Measurements from ENCODE around the gene ZBTB32. TPM values are rescaled to one million over a fixed set of nuclear protein-coding genes. Genes with fewer than 3 reads are reported as not detected.

ZBTB32 gene
- polyA plus RNA-seq, 5 donors = 0.29 to 0.85 (median 0.57) TPM

DNA sequence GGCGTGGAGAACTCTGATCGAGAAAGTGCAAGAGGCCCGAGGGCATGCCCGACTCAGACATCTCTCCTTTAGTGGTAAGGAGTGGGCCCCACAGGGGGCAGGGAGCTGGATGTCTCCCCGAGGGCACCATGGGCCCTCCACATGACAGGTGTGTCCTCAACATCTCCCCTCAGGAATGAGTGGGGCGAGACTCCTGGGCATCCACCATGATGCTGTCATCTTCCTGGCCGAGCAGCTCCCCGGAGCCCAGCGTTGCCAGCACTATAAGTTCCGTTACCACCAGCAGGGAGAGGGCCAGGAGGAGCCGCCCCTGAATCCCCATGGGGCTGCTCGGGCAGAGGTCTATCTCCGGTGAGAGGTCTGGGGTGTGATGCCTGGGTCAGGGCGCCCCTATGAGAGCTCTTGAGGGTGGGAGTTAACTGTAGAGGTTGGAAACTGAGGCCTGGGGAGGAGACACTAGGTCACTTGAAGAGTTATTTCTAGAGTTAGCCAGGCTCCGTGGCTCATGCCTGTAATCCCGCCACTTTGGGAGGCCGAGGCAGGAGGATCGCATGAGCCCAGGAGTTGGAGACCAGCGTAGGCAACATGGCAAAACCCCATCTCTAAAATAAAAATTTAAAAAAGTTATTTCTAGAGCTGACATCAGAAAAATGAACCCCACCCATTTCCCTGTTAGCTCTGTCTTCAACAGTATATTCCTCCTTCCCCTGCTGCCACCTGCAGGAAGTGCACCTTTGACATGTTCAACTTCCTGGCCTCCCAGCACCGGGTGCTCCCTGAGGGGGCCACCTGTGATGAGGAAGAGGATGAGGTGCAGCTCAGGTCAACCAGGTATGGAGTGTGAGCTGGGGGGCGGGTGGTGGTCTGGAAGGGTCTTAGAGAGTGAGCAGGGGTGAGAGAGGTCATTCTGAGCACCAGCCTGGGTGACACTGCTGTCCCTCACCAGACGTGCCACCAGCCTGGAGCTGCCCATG, 32.8 kb downstream of the ZBTB32 start:
- DNase-seq = no peak

DNA sequence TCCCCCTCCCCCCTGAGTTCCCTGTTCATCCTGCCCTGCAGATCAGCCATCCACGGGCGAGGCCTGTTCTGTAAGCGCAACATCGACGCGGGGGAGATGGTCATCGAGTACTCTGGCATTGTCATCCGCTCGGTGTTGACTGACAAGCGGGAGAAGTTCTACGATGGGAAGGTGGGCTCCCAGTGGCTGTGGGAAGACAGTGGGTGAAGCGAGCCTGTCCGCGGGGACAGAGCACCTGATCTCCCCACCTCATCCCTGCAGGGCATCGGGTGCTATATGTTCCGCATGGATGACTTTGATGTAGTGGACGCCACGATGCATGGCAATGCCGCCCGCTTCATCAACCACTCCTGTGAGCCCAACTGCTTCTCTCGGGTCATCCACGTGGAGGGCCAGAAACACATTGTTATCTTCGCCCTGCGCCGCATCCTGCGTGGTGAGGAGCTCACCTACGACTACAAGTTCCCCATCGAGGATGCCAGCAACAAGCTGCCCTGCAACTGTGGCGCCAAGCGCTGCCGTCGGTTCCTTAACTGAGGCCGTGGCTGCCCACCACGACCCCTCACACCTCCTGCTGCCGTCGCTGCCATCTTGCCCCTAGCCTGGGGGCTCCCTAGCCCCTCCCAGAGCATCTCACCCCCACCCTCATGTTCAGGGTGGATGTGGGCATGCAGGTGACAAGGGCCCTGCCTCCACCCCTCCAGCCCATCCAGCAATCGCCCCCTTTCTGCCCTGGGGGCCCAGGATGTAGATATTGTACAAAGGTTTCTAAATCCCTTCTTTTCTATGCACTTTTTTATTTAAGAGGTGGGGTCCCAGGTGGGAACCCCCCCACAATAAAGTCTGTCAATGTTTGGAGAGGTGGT, 33.9 kb downstream of the ZBTB32 start:
- no peak for DNase-seq

DNA sequence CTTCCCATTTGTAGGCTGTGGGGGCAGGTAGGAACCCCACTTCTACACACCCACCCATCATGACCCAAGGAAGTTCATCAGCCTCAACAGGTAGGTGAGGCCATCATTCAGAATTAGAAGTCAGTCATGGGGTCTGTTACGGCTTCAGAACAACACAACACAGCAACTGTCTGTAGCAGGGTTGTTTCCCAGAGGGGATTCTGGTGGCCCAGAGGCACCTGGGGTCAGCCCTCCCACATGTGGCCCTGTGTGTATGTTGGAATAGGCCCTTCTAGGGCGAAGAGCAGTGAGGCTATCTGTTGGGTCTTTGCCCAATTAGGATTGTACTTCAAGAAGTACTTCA, 34.5 kb downstream of the ZBTB32 start:
- no peak for DNase-seq

- DNase-seq = no peak
Observed at GRCh38 chr19:35739275-35740107, 35.1 kb downstream of the ZBTB32 start.

GRCh38 chr19:35740108-35740422, 35.7 kb downstream of the ZBTB32 start:
- DNase-seq = no peak

GRCh38 chr19:35740423-35741202, 36.3 kb downstream of the ZBTB32 start:
- peak; percentile 96 to 97 for DNase-seq

DNA sequence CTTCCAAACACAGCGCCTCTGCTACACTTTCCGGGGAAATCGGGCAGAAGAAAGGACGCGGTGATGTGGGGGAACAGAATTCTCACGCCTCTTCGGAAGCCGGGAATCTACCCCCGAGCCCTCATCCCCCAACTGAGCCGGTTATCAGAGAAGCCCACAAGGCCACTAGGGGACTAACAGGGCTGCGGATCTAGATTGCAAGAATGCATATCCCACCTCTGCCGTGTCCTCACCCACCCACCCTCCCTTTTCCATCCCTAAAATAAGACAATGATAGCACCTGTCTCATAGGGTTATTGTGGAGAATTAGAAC, 36.8 kb downstream of the ZBTB32 start:
- DNase-seq = no peak

DNA sequence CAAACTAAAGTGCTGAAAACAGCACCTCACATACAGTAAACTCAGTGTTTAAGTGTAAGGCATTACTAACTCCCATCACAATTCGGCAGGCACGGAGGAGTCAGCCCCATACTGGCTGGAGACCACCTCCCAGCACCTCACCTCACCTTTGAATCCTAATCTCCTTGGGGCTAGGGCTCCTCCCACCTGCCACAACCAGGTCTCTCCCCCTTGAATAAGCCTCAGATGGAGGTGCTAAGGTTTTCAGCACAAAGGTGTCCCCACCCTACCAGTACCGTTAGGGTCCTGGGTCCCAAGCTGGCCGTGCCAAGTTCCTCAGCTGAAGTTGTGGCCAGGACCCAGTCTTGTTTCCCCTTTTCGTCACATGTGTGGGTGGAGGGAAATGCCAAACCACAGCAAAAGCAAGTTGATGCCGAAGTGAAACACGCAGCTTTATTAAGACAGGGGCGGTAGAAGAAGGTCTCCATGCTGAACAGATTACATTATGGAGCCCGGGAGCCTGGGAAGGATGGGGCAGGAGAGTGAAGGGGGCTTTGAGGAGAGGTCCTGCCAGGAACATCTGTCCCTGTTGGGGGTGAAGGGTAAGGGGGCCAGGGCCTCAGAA, 37.9 kb downstream of the ZBTB32 start, which contains the start of gene IGFLR1:
IGFLR1 (minus strand) TSS at position 332 of the 604 bp plus-strand sequence. CDS start 1,272 bp downstream, outside the sequence.
- no peak for DNase-seq

DNA sequence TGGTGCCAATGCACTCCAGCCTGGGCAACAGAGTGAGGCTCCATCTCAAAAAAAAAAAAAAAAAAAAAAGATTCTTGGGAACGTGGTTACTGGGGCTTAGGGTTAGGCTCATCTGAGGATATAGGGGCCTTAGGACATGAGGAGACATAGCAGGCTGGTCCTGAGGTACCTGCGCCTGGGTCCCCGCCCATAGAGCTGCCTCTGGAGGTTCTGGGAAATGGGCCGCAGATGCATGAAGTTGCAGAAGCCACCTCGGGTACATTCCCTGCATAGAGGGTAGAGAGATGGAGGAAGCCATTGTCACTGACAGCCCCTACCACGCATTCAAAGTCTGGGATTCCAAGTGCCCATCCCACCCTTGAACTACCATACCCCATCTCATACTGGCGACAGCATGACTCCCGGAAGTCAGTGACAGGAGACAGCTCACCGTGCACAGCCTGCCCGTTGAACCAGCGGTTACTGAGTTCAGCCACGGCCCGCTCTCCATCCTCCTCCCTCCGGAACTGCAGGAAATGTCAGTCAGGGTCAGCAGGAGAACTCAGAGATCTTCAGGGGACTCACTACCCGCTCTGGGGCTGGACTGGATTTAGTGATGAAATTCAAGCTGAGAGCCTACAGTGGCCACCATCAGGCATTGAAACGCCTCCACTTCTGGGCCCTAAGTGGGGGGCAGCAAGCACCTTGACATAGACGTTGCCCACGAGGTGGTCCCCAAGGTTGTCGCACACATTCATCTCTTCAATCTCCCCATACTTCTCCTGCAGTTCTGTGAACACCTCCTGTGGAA, 39.5 kb downstream of the ZBTB32 start:
- DNase-seq = no peak

- DNase-seq = peak; percentile 90 to 93
Observed at GRCh38 chr19:35744430-35745327, 40.3 kb downstream of the ZBTB32 start.

GRCh38 chr19:35745328-35746086, 41.1 kb downstream of the ZBTB32 start, which contains the start of the genes PSENEN and U2AF1L4:
Gene PSENEN (plus strand): TSS chr19:35745651. CDS start chr19:35745931, 280 bp downstream.
Gene U2AF1L4 (minus strand): TSS chr19:35745418. CDS start chr19:35745391, 27 bp downstream.
- peak; percentile 99 to 100 for DNase-seq

DNA sequence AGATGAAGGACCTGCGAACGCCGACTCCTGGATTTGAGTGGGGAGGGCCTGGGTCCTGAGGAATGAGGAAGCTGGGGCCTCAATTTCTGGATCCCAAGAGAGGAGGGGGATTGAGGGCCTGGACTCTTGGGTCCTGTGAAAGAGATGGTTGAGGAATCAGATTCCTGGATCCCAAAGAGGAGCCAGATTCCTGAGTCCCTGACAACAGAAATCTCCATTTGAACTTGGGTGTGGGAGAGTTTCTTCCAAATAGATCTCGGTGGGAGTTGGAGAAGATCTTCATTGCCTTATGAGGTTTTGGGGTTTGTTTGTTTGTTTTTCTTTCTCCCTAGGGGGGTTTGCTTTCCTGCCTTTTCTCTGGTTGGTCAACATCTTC, 41.7 kb downstream of the ZBTB32 start:
- no peak for DNase-seq

DNA sequence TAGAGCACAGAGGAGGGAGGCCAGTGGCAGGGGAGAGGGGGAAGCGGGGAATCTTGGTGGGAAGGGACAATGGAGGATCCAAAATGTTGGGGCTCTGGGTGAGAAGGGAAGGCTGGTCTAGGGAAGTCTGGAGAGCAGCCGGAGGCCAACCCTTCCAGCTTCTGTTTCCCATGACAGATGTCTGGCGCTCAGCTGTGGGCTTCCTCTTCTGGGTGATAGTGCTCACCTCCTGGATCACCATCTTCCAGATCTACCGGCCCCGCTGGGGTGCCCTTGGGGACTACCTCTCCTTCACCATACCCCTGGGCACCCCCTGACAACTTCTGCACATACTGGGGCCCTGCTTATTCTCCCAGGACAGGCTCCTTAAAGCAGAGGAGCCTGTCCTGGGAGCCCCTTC, 42.2 kb downstream of the ZBTB32 start:
- no peak for DNase-seq

DNA sequence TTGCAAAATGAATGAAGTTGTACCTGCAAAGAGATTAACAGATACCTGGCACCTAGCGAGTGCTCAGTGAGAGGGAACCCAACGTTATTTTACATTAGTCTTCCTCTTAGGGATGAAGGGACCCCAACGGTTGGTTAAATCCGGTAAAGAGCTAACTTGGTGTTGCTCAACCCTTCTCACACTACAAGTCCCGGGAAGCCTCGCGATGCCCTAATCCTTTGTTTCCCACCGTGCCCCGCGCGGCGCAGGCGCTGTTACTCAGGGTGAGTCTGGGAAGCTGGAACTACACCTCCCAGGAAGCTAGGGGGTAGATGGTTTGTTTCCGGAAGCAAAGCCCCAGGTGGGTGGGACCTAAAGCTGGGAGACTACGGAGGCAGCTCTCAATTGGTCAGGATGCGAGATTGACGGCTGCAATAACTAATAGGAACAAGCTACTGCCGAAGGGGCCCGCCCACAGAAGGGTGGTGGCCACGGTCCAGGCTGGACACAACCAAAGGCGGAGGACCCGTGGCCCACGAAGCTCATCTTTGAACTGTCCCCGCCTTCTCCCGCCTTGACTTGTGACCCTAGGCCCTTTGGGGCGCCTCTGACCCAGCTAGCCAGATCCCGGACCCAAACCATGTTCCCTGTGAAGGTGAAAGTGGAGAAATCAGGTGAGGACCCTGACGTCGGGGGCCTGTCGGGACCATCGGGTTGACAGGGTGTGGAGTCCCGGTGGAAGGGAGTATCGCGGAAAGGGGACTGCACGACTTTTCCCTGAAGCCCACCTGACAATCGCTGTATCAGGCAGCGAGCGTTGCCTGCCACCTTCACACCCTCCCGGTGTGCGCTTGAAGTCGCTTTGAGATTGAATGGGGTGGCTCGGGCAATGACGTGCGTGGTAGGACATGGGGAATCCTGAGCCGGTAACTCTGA, 44.0 kb downstream of the ZBTB32 start, which contains the start of gene LIN37:
LIN37 (plus strand) TSS at position 471 of the 915 bp plus-strand sequence; CDS start at position 620, 149 bp downstream.
- peak; percentile 99 to 100 for DNase-seq

DNA sequence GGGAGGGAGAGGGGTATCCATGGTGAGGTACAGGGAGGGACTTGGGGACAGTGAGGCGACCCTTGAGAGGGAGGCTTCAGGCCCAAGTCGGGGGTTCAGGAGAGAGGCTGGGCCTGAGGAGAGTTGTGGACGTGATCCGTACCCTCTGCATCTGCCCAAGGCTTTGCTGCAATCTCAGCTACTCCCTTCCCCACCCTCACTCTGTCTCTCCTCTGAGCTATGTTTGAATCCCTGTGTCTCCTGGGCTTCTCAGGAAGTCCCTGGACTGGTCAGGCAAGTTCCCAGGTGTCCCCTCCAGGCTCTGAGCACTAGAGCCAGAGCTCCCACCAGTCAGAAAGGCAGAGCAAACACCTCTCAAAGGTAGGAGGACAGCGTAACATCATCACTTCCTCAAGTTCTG, 45.8 kb downstream of the ZBTB32 start:
- DNase-seq = no peak

All from right lung (tissue), 5 donors.